GM19467 (cell line): ENCODE results near the gene SNX11.

Experiments
- ATAC-seq: cut with Tn5 transposase; IDR thresholded peaks from one replicate; pipeline ENCODE4 v1.9.1; 2021; ENCODE audit warnings: mild to moderate bottlenecking, moderate library complexity; ENCODE audit not compliant: unreplicated experiment

Gene SNX11

GRCh38 chr17:48128400-48128799 lies 20.8 kb downstream of the SNX11 start:
- no peak for ATAC-seq

- no peak for ATAC-seq
Measured at GRCh38 chr17:48129981-48130380, 22.4 kb downstream of the SNX11 start.

- no peak for ATAC-seq
Measured at GRCh38 chr17:48131216-48131824, 23.8 kb downstream of the SNX11 start.

GRCh38 chr17:48132385-48132784 lies 24.8 kb downstream of the SNX11 start:
- ATAC-seq: no peak

- no peak for ATAC-seq
Measured at GRCh38 chr17:48134912-48135480, 27.4 kb downstream of the SNX11 start.

- ATAC-seq: no peak
Measured at GRCh38 chr17:48137656-48138055, 30.1 kb downstream of the SNX11 start.

- ATAC-seq: no peak
Measured at GRCh38 chr17:48139944-48140343, 32.4 kb downstream of the SNX11 start.

- no peak for ATAC-seq
Measured at GRCh38 chr17:48143629-48144028, 36.1 kb downstream of the SNX11 start.

- no peak for ATAC-seq
Measured at GRCh38 chr17:48144231-48144630, 36.7 kb downstream of the SNX11 start.

- no peak for ATAC-seq
Measured at GRCh38 chr17:48144976-48145798, 37.6 kb downstream of the SNX11 start.

GRCh38 chr17:48148029-48148770 lies 40.6 kb downstream of the SNX11 start:
- ATAC-seq: no peak

GRCh38 chr17:48148854-48149786 lies 41.6 kb downstream of the SNX11 start:
- ATAC-seq: no peak

GRCh38 chr17:48149787-48150463 lies 42.4 kb downstream of the SNX11 start:
- ATAC-seq: no peak

- no peak for ATAC-seq
Measured at GRCh38 chr17:48150597-48151001, 43.0 kb downstream of the SNX11 start.

- ATAC-seq: no peak
Measured at GRCh38 chr17:48151220-48151619, 43.7 kb downstream of the SNX11 start.

- ATAC-seq: no peak
Measured at GRCh38 chr17:48152289-48152688, 44.7 kb downstream of the SNX11 start.

- no peak for ATAC-seq
Measured at GRCh38 chr17:48153691-48154358, 46.3 kb downstream of the SNX11 start.

GRCh38 chr17:48155889-48156611 lies 48.5 kb downstream of the SNX11 start:
- ATAC-seq: no peak

- no peak for ATAC-seq
Measured at GRCh38 chr17:48159232-48159631, 51.7 kb downstream of the SNX11 start.
